NCI-H187 (cell line): ENCODE results near the gene GCK.

Experiments used
- DNase-seq, 2 experiments: peaks; one replicate each; lab custom pipeline; 2025; lab: John Stamatoyannopoulos, UW

Gene GCK

GRCh38 chr7:44155191-44156185 is 33.8 kb downstream of the GCK start:
- DNase-seq: no peak

DNA sequence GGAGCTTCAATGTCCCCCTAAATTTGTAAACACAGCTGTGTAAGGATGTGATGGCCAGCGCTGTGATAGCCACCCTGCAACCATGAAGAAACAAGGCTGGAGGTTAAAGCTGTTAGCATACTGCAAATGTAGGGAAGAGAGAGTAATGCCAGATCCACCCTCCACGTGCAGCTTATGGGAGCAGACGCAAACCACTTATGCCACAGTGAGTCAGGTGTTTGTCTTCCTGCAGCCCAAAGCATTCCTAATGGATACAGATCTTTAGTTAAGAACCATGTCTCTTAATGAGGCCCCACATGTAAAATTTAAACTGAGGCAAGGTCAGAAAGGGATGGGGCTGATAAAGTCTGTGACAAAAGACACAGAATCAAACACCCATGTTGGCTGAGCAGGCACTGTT is 34.5 kb downstream of the GCK start:
- no peak for DNase-seq

GRCh38 chr7:44153948-44154335 is 35.3 kb downstream of the GCK start:
- DNase-seq: no peak

- DNase-seq: no peak
These were observed 36.0 kb downstream of the GCK start for GRCh38 chr7:44152971-44153947.

DNA sequence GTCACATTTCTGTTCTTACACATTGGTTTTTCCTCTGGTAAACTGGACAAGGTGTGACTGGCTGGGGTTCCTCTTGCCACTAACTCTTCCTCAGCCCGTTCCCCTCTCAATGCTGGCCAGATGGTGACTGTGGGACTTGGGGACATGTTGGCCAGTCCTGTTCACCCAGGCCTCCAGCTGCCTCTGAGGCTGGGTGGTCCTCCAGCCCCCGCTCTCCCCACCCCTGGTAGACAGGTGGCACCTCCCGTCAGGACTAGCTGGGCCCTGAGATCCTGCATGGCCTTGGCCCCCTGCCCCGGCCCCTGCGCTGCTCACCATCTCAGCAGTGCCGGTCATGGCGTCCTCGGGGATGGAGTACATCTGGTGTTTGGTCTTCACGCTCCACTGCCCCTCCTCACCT is 37.3 kb downstream of the GCK start:
- no peak for DNase-seq

DNA sequence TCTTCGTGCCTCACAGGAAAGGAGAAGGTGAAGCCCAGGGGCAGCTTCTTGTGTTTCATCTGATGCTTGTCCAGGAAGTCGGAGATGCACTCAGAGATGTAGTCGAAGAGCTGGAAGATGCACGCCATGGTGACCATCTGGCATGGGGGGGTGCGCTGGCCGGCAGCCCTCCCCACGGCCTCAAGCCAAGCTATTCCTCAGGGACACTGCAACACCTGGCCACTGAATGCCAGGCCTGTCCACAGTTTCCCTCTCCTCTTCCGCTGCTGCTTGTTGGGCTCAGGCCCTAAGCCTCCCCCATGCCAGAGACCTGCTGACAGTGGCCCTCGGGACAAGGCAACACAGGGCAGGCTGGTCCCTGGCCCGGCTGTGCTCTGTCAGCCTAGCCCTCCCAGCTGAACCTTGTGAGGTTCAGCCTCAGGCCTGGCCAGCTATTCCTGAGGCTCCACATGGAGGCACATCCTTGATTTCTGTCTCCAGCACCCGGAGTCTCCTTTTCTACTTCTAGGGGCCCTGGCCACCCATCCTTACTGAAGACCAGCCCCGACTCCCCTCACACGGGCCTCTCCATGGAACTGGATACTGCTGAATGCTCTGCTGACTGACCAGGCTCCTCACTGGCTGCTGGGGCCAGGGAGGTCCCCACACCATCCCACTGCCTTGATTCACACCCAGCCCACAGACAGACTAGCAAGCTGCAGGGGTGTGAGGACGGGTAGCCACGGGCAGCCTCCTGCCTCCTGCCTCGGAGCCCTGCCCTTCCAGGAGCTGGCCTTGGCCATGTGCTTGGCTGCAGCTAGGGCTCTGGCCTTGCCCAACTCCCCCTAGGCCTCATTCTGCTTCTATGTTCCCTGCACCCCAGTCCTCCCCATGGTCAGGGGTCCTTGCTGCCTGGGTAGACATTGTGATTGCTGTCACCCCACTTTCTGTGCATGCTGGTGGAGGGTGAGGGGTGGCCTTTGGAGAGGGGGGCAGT is 38.0 kb downstream of the GCK start:
- DNase-seq: no peak

GRCh38 chr7:44150466-44150832 is 38.8 kb downstream of the GCK start:
- DNase-seq: no peak

GRCh38 chr7:44149571-44150465 is 39.4 kb downstream of the GCK start:
- no peak for DNase-seq

GRCh38 chr7:44148961-44149536 is 40.2 kb downstream of the GCK start:
- DNase-seq: no peak

GRCh38 chr7:44148166-44148565 is 41.1 kb downstream of the GCK start:
- no peak for DNase-seq

GRCh38 chr7:44147026-44147991 is 41.9 kb downstream of the GCK start:
- DNase-seq: no peak

GRCh38 chr7:44145969-44146911 is 43.0 kb downstream of the GCK start:
- DNase-seq: no peak

- DNase-seq: no peak
These were observed 43.7 kb downstream of the GCK start for GRCh38 chr7:44145479-44145968.

DNA sequence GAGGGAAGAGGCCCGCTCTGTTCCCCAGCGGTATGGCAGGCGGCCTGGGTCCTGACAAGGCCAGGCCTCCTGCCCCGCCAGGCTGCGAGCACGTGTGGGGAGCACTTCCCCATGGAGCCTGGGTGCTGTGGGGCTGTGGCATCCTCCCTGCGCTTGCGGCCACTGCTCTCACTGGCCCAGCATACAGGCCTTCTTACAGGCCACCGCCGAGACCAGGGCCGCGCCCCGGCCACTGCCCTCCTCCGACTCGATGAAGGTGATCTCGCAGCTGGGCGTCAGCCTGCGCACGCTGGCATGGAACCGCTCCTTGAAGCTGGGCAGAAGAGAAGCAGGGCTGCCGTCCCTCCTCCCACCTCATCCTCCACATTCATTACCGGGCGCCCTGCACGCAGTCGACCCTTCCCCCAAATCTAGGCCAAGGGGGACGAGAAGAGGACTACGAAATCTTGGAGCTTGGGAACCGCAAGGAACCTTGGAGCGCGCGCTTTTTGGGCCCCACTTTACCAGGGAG is 44.2 kb downstream of the GCK start:
- no peak for DNase-seq

DNA sequence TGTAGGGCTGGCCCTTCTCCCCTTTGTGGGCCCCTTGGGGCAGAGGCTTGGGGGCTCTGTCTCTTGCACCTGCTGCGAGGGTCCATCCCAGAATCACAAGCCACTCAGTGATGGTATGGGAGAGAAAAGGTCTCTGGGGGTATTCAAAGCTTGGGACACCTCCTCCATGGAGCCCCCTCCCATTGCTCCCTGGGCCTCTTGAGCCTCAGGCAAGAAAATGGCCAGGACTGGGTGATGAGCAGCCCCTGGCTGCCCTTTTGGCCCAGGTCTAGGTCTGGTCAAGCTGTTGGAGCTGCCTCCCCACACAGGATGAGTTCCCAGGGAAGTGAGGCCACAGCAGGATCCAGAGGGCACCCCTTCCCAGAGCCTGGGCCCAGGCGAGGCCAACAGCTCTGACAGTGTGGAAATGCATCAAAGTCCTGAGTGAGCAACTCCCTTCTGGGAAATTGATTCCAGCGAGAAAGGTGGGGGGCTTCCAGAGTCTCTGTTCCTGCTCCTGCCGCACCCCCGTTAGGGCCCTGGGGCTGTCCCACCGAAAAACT is 44.7 kb downstream of the GCK start:
- no peak for DNase-seq

GRCh38 chr7:44143646-44144250 is 45.5 kb downstream of the GCK start:
- no peak for DNase-seq

- no peak for DNase-seq
These were observed 47.2 kb downstream of the GCK start for GRCh38 chr7:44142028-44142427.
